ENCODE results near the gene LLGL2.
"Not testable (repeated sequence)": the region's sequence is repeated elsewhere in the genome, so short reads cannot be mapped to it uniquely, and the experiment has no call there.

Gene LLGL2

GRCh38 chr17:75571885-75572215, 46.4 kb downstream of the LLGL2 start:
- DNase-seq = no peak

DNA sequence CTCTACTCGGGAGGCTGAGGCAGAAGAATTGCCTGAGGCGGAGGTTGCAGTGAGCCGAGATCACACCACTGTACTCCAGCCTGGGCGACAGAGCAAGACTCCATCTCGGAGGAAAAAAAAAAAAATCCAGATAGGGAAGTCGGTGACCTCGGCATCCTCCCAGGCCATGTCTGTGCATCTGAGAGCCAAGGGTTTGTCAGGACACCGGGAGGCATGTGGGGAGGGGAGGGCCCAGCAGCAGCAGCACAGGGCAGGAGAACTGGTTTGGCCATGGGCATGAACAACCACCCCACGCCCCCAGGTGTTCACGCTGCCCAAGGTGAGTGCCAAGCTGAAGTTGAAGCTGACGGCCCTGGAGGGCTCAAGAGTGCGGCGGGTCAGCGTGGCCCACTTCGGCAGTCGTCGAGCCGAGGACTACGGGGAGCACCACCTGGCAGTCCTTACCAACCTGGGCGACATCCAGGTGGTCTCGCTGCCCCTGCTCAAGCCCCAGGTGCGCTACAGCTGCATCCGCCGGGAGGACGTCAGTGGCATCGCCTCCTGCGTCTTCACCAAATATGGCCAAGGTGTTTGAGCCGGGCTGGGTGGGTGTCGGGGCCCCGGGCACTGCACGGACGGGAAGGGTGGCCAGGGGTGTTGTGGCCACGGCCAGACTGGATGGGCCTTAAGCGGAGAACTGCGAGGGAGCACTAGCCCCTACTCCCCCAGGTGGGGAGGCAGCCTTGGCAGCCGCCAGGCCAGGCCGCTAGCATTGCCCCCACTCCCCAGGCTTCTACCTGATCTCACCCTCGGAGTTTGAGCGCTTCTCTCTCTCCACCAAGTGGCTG, 47.4 kb downstream of the LLGL2 start:
- DNase-seq = no peak

DNA sequence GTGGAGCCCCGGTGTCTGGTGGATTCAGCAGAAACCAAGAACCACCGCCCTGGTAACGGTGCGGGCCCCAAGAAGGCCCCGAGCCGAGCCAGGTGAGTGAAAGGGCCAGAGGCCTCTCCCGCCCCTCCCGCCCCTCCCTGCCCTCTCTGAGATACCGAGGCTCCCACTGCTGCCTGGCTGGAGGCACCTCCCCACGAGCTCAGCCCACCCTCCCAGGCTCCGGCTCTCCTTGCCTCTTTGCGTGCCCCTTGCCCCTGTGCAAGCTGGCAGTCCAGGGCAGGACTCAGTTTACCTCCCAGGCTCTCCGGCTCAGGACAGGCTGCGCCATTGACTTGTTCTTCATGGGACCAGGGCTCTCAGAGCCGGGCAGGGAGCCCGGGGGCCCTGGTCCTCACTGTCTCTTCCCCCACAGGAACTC, 48.1 kb downstream of the LLGL2 start:
- DNase-seq = no peak

GRCh38 chr17:75573994-75574393, 48.5 kb downstream of the LLGL2 start:
- no peak for DNase-seq

DNA sequence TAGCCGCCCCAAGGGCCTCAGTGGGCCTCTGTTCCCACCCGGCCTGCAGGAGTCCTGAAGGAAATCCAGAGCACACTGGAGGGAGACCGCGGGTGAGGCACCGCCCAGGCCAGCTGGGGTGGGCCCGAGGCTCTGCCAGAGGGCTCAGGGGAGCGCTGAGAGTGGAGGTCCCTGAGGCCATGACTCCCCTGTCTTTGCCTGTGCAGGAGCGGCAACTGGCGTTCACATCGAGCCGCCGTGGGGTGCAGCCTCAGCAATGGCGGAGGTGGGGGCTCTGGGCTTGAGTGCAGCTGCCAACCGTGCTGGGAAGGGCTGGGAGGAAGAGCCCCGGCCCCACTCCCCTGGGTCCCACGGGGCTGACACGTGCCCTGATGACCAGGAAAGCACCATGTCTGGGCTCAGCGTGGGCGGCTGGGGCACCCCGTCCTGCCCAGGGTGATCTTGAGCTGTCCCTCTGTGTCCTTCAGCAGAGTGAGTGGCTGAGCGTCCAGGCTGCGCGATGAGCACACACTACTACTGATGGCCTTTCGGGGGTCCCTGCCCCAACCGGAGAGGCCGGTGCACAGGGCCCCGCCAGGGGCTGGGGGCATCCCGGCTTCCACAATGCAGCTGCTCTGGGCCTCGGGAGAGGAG, 49.0 kb downstream of the LLGL2 start:
- DNase-seq = no peak

DNA sequence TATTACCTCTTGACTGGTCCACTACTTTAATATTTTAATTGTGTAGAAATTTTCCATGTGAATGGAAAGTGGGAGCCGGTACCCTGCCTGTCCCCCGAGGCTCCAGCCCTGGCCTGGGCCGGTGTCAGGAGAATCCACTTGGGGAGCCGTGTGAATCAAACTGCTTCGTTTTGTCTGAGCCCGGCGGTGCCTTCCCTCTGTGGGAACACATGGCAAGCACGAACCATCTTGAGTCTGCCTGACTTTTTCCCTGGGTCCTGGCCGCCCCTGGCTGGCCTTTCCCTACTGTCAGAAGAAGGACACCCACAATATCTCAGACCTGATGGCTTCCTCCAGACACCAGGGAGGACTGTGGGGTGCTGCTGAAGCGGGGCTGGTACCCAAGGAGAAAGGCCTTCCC, 49.7 kb downstream of the LLGL2 start:
- no peak for DNase-seq

DNA sequence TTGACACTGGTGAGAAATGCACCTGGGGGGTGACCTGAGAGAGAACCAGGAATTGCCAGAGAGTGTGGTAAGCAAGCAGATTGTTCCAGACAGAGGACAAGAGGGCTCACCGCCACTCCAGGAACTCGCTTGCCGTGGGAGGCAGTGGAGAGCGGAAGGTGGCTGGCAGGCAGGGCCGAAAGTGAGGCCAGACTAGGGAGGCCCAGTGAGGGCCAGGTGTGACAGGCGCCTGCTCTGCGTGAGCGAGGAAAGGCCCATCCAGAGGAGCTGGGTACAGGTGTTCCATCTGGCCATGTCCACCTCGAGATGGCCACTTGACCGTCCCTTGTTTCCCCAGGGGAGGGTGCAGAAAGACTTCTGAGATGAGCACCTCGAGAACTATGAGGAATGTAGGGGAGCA, 50.2 kb downstream of the LLGL2 start:
- DNase-seq = no peak

GRCh38 chr17:75576661-75577060, 51.2 kb downstream of the LLGL2 start:
- DNase-seq = no peak

DNA sequence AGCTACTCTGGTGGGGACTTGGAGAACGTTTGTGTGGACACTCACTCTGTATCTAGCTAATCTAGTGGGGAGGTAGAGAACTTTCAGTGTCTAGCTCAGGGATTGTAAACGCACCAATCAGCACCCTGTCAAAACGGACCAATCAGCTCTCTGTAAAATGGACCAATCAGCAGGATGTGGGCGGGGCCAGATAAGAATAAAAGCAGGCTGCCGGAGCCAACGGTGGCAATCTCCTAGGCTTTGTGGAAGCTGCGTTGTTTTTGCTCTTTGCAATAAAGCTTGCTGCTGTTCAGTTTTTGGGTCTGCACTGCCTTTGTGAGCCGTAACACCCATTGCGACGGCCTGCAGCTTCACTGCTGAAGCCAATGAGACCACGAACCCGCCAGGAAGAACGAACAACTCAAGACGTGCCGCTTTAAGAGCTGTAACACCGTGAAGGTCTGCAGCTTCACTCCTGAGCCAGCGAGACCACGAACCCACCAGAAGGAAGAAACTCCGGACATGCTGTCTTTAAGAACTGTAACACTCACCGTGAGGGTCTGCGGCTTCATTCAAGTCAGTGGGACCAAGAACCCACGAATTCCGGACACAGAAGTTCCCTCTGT, 55.7 kb downstream of the LLGL2 start:
- not testable (repeated sequence) for DNase-seq

DNA sequence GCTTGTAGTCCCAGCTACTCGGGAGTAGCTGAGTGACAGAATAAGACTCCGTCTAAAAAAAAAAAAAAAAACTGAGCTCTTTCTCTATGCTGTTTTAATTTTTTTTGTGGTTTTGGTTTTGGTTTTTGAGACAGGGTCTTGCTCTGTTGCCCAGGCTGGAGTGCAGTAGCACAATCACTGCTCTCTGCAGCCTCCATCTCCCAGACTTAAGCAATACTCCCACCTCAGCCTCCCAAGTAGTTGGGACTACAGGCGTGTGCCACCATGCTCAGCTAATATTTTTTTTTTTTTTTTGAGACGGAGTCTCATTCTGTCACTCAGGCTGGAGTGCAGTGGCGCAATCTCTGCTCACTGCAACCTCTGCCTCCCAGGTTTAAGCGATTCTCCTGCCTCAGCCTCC, 57.7 kb downstream of the LLGL2 start:
- not testable (repeated sequence) for DNase-seq

GRCh38 chr17:75584849-75585175, 59.3 kb downstream of the LLGL2 start:
- no peak for DNase-seq

DNA sequence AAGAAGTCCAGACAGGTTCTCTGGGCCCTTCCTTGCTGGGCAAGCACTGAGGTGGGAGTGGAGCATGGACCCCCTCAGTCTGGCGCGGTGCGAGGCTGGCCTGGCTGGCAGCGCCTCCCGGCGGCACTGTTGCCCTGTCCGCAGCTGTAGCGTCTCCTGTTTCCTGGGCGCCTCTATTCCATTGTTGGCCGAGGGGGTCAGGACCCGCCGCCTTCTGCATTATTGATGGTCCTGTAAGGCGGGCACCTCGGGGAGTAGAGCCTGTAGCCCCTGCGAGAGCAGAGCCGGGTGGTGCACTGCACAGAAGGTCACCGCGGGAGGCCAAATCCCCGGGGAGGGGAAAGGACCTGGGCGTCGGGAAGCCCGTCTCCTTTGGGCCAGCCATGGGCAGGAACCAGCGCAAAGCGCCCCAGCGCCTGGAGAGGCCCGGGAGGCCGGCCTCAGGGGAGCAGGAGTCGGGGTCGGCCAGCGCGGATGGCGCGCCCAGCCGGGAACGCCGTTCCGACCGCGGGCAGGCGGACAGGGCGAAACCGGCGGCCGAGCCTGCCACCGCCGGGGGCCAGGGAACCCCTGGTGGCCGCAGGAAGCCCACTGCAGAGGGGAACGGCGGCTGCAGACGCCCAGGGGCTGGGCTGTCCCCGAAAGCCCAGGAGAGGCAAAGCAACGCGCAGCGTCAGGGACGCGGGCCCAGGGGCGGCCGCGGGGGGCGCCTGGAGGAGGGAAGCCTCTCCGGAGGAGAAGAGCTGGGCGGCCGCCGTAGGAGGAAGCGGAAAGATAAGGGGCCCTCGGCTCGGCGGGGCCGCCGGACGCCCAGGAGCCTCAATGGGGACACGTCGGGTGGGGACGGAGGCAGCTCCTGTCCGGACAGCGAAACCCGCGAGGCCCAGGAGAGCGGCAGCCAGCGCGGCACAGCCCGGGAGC, 62.4 kb downstream of the LLGL2 start, which contains the start of gene MYO15B:
Gene MYO15B (plus strand): TSS at position 126 of the 921 bp plus-strand sequence. CDS start 258 bp downstream, at position 384.
- DNase-seq = no peak

- DNase-seq = no peak
These were observed 63.1 kb downstream of the LLGL2 start for GRCh38 chr17:75588596-75589011.

DNA sequence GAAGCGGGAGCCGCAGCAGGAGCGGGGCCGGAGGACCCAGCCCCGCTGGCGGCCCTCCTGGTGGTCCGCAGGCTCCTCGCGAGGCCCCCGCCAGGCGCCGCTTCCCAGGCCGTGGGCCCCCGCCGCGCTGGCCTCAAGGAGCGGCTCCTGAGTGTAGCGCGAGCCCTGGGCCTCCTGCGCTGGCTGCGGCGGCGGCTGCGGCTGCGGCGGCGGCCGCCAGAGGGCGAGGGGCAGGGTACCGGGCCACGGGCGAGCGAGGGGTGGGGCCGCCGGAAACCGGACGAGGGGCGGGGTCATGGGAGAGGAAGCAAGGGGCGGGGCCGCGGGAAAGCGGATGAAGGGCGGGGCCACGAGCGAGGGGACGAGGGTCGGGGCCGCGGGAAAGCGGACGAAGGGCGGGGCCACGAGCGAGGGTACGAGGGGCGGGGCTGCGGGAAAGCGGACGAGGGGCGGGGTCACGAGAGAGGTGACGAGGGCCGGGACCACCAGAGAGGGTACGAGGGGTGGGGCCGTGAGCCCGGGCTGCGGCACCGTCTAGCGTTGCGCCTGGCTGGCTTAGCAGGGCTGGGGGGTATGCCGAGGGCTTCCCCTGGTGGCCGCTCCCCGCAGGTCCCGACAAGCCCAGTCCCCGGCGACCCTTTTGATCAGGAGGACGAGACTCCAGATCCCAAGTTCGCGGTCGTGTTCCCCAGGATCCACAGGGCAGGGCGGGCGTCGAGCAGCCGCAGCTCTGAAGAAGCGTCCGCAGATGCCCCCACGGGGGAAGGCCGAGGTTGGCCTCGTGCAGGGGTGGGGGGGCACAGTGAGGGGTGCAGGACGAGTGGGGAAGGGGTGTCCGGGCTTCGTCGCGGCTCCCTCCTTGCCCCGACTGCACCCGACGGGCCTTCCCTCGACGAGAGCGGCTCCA, 63.8 kb downstream of the LLGL2 start:
- DNase-seq = peak; percentile 53

DNA sequence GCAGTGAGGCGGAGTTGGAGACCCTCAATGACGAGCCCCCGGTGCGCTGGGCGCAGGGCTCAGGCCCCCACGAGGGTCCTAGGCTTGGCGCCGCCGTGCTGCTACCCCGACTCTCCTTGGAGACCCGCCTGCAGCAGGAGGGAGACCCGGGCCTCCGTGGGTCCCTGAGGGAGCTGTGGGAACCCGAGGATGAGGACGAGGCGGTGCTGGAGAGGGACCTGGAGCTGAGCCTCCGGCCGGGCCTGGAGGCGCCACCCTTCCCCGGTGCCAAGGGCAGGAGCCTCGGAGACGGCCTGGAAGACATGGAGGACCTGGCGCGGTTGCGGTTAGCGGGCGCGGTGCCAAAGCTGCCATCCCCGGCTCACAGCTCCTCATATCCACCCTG, 64.4 kb downstream of the LLGL2 start:
- DNase-seq = no peak

- no peak for DNase-seq
These were observed 64.8 kb downstream of the LLGL2 start for GRCh38 chr17:75590314-75590761.

DNA sequence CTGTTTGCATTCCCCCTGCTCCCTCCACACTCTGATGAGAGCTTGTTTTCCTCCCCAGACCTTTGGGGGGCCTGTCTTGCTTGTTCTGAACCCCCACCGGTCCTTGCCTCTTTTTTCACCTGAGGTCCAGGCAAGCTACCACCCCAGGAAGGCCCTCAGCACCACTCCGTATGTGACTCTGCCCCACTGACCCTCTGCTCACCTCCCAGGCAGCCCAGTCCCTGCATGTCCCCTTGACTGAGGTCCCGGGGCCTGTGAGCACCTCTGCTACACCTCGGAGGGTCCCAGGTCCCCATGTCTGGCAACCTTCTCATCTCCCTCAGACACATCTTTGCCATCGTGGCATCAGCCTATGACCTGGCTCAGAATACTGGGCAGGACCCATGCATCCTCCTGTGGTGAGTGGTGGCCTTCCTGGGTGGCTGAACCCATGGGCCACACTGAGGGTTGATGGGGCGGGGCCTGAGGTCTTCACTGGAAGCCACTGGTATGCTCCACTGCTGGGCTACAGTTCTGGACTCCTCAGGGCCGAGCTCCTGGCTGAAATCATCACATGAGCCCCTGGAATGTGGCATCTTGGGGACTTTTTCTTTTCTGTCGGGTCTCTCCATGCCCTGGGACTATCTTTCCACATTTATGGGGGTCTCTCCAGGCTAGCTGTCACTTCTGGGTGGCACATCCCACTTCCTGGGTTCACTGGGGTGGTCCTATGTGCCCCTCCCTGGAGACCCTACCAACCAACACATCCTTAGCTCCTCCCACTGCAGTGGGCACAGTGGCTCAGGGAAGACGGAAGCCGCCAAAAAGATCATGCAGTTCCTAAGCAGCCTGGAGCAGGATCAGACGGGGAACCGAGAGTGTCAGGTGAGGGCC, 65.6 kb downstream of the LLGL2 start:
- no peak for DNase-seq

GRCh38 chr17:75591722-75592302, 66.3 kb downstream of the LLGL2 start:
- no peak for DNase-seq

DNA sequence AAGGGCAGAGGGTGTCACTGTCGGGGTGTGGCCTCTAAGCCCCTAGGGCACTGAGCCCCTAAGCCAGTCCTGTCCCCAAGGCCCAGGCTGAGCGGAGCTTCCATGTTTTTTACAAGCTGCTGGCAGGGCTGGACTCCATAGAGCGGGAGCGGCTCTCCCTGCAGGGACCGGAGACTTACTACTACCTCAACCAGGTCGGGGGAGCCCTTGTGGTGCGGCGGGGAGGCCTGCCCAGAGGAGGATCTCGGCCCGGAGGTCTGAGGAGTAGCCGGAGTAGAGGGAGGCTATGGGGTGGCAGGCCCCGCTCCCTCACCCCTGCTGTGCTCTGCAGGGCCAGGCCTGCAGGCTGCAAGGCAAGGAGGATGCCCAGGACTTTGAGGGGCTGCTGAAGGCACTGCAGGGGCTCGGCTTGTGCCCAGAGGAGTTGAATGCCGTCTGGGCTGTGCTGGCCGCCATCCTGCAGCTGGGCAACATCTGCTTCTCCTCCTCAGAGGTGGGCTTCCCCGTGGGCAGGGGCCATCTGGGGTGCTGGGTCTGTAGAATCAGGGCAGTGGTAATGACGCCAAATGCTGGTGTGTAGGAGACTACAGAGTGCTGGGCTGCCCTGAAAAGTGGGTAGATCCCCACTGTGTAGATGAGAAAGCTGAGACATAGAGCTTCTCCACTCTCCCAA, 67.0 kb downstream of the LLGL2 start:
- no peak for DNase-seq

DNA sequence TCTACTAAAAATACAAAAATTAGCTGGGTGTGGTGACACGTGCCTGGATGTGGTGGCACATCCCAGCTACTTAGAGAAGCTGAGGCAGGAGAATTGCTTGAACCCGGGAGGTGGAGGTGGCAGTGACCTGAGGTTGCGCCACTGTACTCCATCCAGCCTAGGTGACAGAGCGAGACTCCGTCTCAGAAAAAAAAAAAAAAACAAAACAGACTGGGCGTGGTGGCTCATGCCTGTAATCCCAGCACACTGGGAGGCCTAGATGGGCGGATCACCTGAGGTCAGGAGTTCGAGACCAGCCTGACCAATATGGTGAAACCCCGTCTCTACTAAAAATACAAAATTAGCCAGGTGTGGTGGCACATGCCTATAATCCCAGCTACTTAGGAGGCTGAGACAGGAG, 67.9 kb downstream of the LLGL2 start:
- not testable (repeated sequence) for DNase-seq

Data from NCI-H2029 treated with DMSO at 0.1 percent for 48 hours (cell line).